NOMO-1 treated with DMSO at 0.1 percent for 48 hours (cell line): ENCODE measurements around the gene PDE5A.

Experiments
- DNase-seq: peaks from one replicate; lab custom pipeline; 2025; ENCODE audit not compliant: unreplicated experiment; lab: John Stamatoyannopoulos, UW

Gene PDE5A

GRCh38 chr4:119587796-119588195 is 40.8 kb downstream of the PDE5A start:
- DNase-seq, result no peak

GRCh38 chr4:119585771-119586170 is 42.8 kb downstream of the PDE5A start:
- DNase-seq, result no peak

- DNase-seq, result no peak
These were observed 47.3 kb downstream of the PDE5A start for GRCh38 chr4:119581190-119581873.

- no peak for DNase-seq
These were observed 48.3 kb downstream of the PDE5A start for GRCh38 chr4:119580293-119580692.

GRCh38 chr4:119579823-119580222 is 48.8 kb downstream of the PDE5A start:
- no peak for DNase-seq

- DNase-seq, result no peak
These were observed 58.2 kb downstream of the PDE5A start for GRCh38 chr4:119570401-119570800.

GRCh38 chr4:119564106-119564505 is 64.5 kb downstream of the PDE5A start:
- DNase-seq, result peak; percentile 25

GRCh38 chr4:119559044-119559647 is 69.5 kb downstream of the PDE5A start:
- peak; percentile 16 for DNase-seq

- no peak for DNase-seq
These were observed 77.6 kb downstream of the PDE5A start for GRCh38 chr4:119550857-119551532.

GRCh38 chr4:119549639-119550038 is 79.0 kb downstream of the PDE5A start:
- no peak for DNase-seq

GRCh38 chr4:119543779-119544178 is 84.8 kb downstream of the PDE5A start:
- DNase-seq, result no peak

GRCh38 chr4:119543187-119543586 is 85.4 kb downstream of the PDE5A start:
- no peak for DNase-seq

- DNase-seq, result no peak
These were observed 88.4 kb downstream of the PDE5A start for GRCh38 chr4:119540249-119540648.

- DNase-seq, result no peak
These were observed 91.0 kb downstream of the PDE5A start for GRCh38 chr4:119537586-119537985.

- DNase-seq, result peak; percentile 4
These were observed 91.8 kb downstream of the PDE5A start for GRCh38 chr4:119536572-119537528.

- DNase-seq, result no peak
These were observed 96.3 kb downstream of the PDE5A start for GRCh38 chr4:119532319-119532718.

- DNase-seq, result no peak
These were observed 98.8 kb downstream of the PDE5A start for GRCh38 chr4:119529788-119530187.

GRCh38 chr4:119526786-119527550 is 101.6 kb downstream of the PDE5A start:
- no peak for DNase-seq

- DNase-seq, result no peak
These were observed 102.6 kb downstream of the PDE5A start for GRCh38 chr4:119525771-119526712.
